ENCODE data around the gene CTNND2.

The CTNND2 gene

GRCh38 chr5:11563822-11564221 lies 340.4 kb downstream of the CTNND2 start:
- no peak overlapping the region for H3K4me3 ChIP-seq (ENCODE audit: control insufficient read depth in 1 of 7, extremely low read depth in 1 of 7, insufficient read depth in 4 of 7, low read depth in 2 of 7, low read length in 6 of 7)
- H3K27me3 ChIP-seq (replicated peaks in 2 of 5; ENCODE audit: control insufficient read depth in 4 of 5, insufficient read depth in 5 of 5, low read length in 4 of 5): no peaks in the 10 kb centered on the region
- ChIA-PET CTCF (no interaction called here), POLR2A (no interaction called here)
- no peaks in the 10 kb centered on the region for H3K36me3 ChIP-seq (ENCODE audit: control insufficient read depth in 4 of 4, insufficient read depth in 4 of 4, low read length in 3 of 4)
- H3K27ac ChIP-seq (ENCODE audit: insufficient read depth in 1 of 2, low read depth in 1 of 2, low read length in 2 of 2, poor library complexity in 1 of 2, severe bottlenecking in 2 of 2): no peak overlapping the region
- H3K9me3 ChIP-seq (ENCODE audit: control extremely low read depth in 1 of 5, control insufficient read depth in 4 of 5, insufficient read depth in 2 of 5, low read depth in 1 of 5, low read length in 4 of 5): no peaks in the 10 kb centered on the region
- 94% methylated on average over 2 of the region's 2 CpGs for WGBS (ENCODE audit: insufficient coverage)
- DNase-seq: no peak
- H3K4me1 ChIP-seq (ENCODE audit: control extremely low read depth in 1 of 4, control insufficient read depth in 4 of 4, insufficient read depth in 4 of 4, low read length in 3 of 4): no peaks in the 10 kb centered on the region

- no peaks in the 10 kb centered on the region for H3K36me3 ChIP-seq (ENCODE audit: control insufficient read depth in 4 of 4, insufficient read depth in 4 of 4, low read length in 3 of 4)
- ChIA-PET CTCF (no interaction called here), POLR2A (no interaction called here)
- no peaks in the 10 kb centered on the region for H3K4me1 ChIP-seq (ENCODE audit: control extremely low read depth in 1 of 4, control insufficient read depth in 4 of 4, insufficient read depth in 4 of 4, low read length in 3 of 4)
- 89% methylated on average over 4 of the region's 4 CpGs for WGBS (ENCODE audit: insufficient coverage)
- no peaks in the 10 kb centered on the region for H3K9me3 ChIP-seq (ENCODE audit: control extremely low read depth in 1 of 5, control insufficient read depth in 4 of 5, insufficient read depth in 2 of 5, low read depth in 1 of 5, low read length in 4 of 5)
- no peak for DNase-seq
- no peaks in the 10 kb centered on the region for H3K27me3 ChIP-seq (replicated peaks in 2 of 5; ENCODE audit: control insufficient read depth in 4 of 5, insufficient read depth in 5 of 5, low read length in 4 of 5)
- H3K27ac ChIP-seq (ENCODE audit: insufficient read depth in 1 of 2, low read depth in 1 of 2, low read length in 2 of 2, poor library complexity in 1 of 2, severe bottlenecking in 2 of 2): no peak overlapping the region
- H3K4me3 ChIP-seq (ENCODE audit: control insufficient read depth in 1 of 7, extremely low read depth in 1 of 7, insufficient read depth in 4 of 7, low read depth in 2 of 7, low read length in 6 of 7): no peak overlapping the region
These were observed 343.1 kb downstream of the CTNND2 start for GRCh38 chr5:11560915-11561697.

- WGBS (ENCODE audit: insufficient coverage): 100% methylated on average over 1 of the region's 3 CpGs
- no peak for DNase-seq
- Histone ChIP-seq H3K4me3 (ENCODE audit: control insufficient read depth in 1 of 7, extremely low read depth in 1 of 7, insufficient read depth in 4 of 7, low read depth in 2 of 7, low read length in 6 of 7) (no peak overlapping the region), H3K27me3 (replicated peaks in 2 of 5; ENCODE audit: control insufficient read depth in 4 of 5, insufficient read depth in 5 of 5, low read length in 4 of 5) (peaks cover 0 to 2% (median 0%) of the 10 kb centered on the region in 5 experiments), H3K27ac (ENCODE audit: insufficient read depth in 1 of 2, low read depth in 1 of 2, low read length in 2 of 2, poor library complexity in 1 of 2, severe bottlenecking in 2 of 2) (no peak overlapping the region), H3K9me3 (ENCODE audit: control extremely low read depth in 1 of 5, control insufficient read depth in 4 of 5, insufficient read depth in 2 of 5, low read depth in 1 of 5, low read length in 4 of 5) (no peaks in the 10 kb centered on the region), H3K36me3 (ENCODE audit: control insufficient read depth in 4 of 4, insufficient read depth in 4 of 4, low read length in 3 of 4) (no peaks in the 10 kb centered on the region), H3K4me1 (ENCODE audit: control extremely low read depth in 1 of 4, control insufficient read depth in 4 of 4, insufficient read depth in 4 of 4, low read length in 3 of 4) (no peaks in the 10 kb centered on the region)
- POLR2A ChIA-PET: no interaction called here
- CTCF ChIA-PET: no interaction called here
These were observed 347.2 kb downstream of the CTNND2 start for GRCh38 chr5:11557063-11557462.

- ChIA-PET POLR2A (no interaction called here), CTCF (no interaction called here)
- Histone ChIP-seq H3K4me1 (ENCODE audit: control extremely low read depth in 1 of 4, control insufficient read depth in 4 of 4, insufficient read depth in 4 of 4, low read length in 3 of 4) (no peaks in the 10 kb centered on the region), H3K27me3 (replicated peaks in 2 of 5; ENCODE audit: control insufficient read depth in 4 of 5, insufficient read depth in 5 of 5, low read length in 4 of 5) (peaks cover 0 to 2% (median 0%) of the 10 kb centered on the region in 5 experiments), H3K4me3 (ENCODE audit: control insufficient read depth in 1 of 7, extremely low read depth in 1 of 7, insufficient read depth in 4 of 7, low read depth in 2 of 7, low read length in 6 of 7) (no peak overlapping the region), H3K9me3 (ENCODE audit: control extremely low read depth in 1 of 5, control insufficient read depth in 4 of 5, insufficient read depth in 2 of 5, low read depth in 1 of 5, low read length in 4 of 5) (no peaks in the 10 kb centered on the region), H3K36me3 (ENCODE audit: control insufficient read depth in 4 of 4, insufficient read depth in 4 of 4, low read length in 3 of 4) (no peaks in the 10 kb centered on the region), H3K27ac (ENCODE audit: insufficient read depth in 1 of 2, low read depth in 1 of 2, low read length in 2 of 2, poor library complexity in 1 of 2, severe bottlenecking in 2 of 2) (no peak overlapping the region)
- no peak for DNase-seq
- WGBS (ENCODE audit: insufficient coverage): 96% methylated on average over 3 of the region's 4 CpGs
These were observed 349.1 kb downstream of the CTNND2 start for GRCh38 chr5:11555171-11555570.

GRCh38 chr5:11547730-11548129 lies 356.5 kb downstream of the CTNND2 start:
- no peaks in the 10 kb centered on the region for H3K9me3 ChIP-seq (ENCODE audit: control extremely low read depth in 1 of 5, control insufficient read depth in 4 of 5, insufficient read depth in 2 of 5, low read depth in 1 of 5, low read length in 4 of 5)
- no peaks in the 10 kb centered on the region for H3K4me1 ChIP-seq (ENCODE audit: control extremely low read depth in 1 of 4, control insufficient read depth in 4 of 4, insufficient read depth in 4 of 4, low read length in 3 of 4)
- H3K4me3 ChIP-seq (ENCODE audit: control insufficient read depth in 1 of 7, extremely low read depth in 1 of 7, insufficient read depth in 4 of 7, low read depth in 2 of 7, low read length in 6 of 7): no peak overlapping the region
- no peak overlapping the region for H3K27ac ChIP-seq (ENCODE audit: insufficient read depth in 1 of 2, low read depth in 1 of 2, low read length in 2 of 2, poor library complexity in 1 of 2, severe bottlenecking in 2 of 2)
- DNase-seq: no peak
- H3K36me3 ChIP-seq (ENCODE audit: control insufficient read depth in 4 of 4, insufficient read depth in 4 of 4, low read length in 3 of 4): no peaks in the 10 kb centered on the region
- ChIA-PET CTCF (no interaction called here), POLR2A (no interaction called here)
- 85% methylated on average over 4 of the region's 5 CpGs for WGBS (ENCODE audit: insufficient coverage)
- no peaks in the 10 kb centered on the region for H3K27me3 ChIP-seq (replicated peaks in 2 of 5; ENCODE audit: control insufficient read depth in 4 of 5, insufficient read depth in 5 of 5, low read length in 4 of 5)

GRCh38 chr5:11547140-11547539 lies 357.1 kb downstream of the CTNND2 start:
- no peaks in the 10 kb centered on the region for H3K27me3 ChIP-seq (replicated peaks in 2 of 5; ENCODE audit: control insufficient read depth in 4 of 5, insufficient read depth in 5 of 5, low read length in 4 of 5)
- H3K4me3 ChIP-seq (ENCODE audit: control insufficient read depth in 1 of 7, extremely low read depth in 1 of 7, insufficient read depth in 4 of 7, low read depth in 2 of 7, low read length in 6 of 7): no peak overlapping the region
- no peak overlapping the region for H3K27ac ChIP-seq (ENCODE audit: insufficient read depth in 1 of 2, low read depth in 1 of 2, low read length in 2 of 2, poor library complexity in 1 of 2, severe bottlenecking in 2 of 2)
- H3K36me3 ChIP-seq (ENCODE audit: control insufficient read depth in 4 of 4, insufficient read depth in 4 of 4, low read length in 3 of 4): no peaks in the 10 kb centered on the region
- ChIA-PET CTCF (no interaction called here), POLR2A (no interaction called here)
- no peaks in the 10 kb centered on the region for H3K9me3 ChIP-seq (ENCODE audit: control extremely low read depth in 1 of 5, control insufficient read depth in 4 of 5, insufficient read depth in 2 of 5, low read depth in 1 of 5, low read length in 4 of 5)
- H3K4me1 ChIP-seq (ENCODE audit: control extremely low read depth in 1 of 4, control insufficient read depth in 4 of 4, insufficient read depth in 4 of 4, low read length in 3 of 4): no peaks in the 10 kb centered on the region
- DNase-seq: no peak
- no CpG with 5 or more reads among the region's 5 CpGs for WGBS (ENCODE audit: insufficient coverage)

- Histone ChIP-seq H3K27me3 (replicated peaks in 2 of 5; ENCODE audit: control insufficient read depth in 4 of 5, insufficient read depth in 5 of 5, low read length in 4 of 5) (no peaks in the 10 kb centered on the region), H3K27ac (ENCODE audit: insufficient read depth in 1 of 2, low read depth in 1 of 2, low read length in 2 of 2, poor library complexity in 1 of 2, severe bottlenecking in 2 of 2) (no peak overlapping the region), H3K9me3 (ENCODE audit: control extremely low read depth in 1 of 5, control insufficient read depth in 4 of 5, insufficient read depth in 2 of 5, low read depth in 1 of 5, low read length in 4 of 5) (no peaks in the 10 kb centered on the region), H3K4me1 (ENCODE audit: control extremely low read depth in 1 of 4, control insufficient read depth in 4 of 4, insufficient read depth in 4 of 4, low read length in 3 of 4) (no peaks in the 10 kb centered on the region), H3K36me3 (ENCODE audit: control insufficient read depth in 4 of 4, insufficient read depth in 4 of 4, low read length in 3 of 4) (no peaks in the 10 kb centered on the region), H3K4me3 (ENCODE audit: control insufficient read depth in 1 of 7, extremely low read depth in 1 of 7, insufficient read depth in 4 of 7, low read depth in 2 of 7, low read length in 6 of 7) (no peak overlapping the region)
- DNase-seq: no peak
- CTCF ChIA-PET: no interaction called here
- 96% methylated on average over 5 of the region's 5 CpGs for WGBS (ENCODE audit: insufficient coverage)
- POLR2A ChIA-PET: no interaction called here
These were observed 364.1 kb downstream of the CTNND2 start for GRCh38 chr5:11540112-11540511.

Data from common myeloid progenitor, CD34-positive (primary cell).